Measurements from ENCODE around the gene HYAL2.

HYAL2 gene

GRCh38 chr3:50322386-50323091, at the start of gene HYAL2:
Gene HYAL2, minus strand, starts transcription at chr3:50322745. Its CDS starts 2,256 bp downstream, at chr3:50320489.
- DNase-seq (ENCODE audit: low read depth), result no peak

DNA sequence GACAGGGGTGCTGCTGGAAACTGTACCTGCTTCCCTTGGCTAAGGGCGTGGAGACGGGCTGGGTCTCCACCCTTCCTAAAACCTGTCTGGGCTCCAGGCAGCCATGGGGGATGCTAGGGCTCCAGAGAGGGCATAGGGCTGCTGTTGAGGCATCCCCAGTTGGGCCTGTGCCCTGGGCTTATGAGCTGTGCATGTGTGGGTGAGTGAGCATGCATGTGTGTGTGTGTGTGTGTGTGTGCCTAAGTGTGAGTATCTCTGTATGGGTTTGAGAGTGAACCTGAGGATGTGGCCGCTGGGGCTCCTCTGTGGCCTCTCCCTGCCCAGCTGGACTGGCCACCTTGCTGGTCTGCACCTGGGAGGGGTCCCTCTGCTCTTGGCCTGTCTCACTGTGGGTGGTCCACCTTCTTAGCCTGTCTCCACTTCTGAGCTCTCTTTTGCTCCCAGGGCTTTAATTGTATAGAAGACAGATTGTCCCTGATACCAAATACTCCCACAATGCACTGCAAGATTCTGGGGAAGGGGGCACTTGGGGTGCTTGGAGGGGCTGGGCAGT, 48.7 kb upstream of the HYAL2 start:
- no peak for DNase-seq (ENCODE audit: low read depth)

DNA sequence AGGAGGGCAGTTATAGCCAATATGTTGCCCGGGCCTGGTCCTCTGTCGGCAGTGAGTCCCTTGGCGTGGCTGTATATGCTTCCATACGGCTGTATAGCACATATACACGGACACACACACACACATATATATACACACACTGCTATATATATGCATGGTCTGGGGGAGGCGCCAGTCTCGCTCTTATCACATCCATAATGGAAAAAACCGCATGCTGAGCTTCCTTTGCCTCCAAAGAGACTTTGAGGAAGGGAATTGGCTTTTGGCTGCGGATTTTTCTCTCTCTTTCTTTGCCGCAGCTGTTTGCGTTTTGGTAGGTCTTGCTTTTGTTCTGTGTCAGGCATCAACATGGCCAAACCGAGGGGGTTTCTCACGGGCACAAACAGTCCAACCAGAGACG, 48.0 kb upstream of the HYAL2 start:
- DNase-seq (ENCODE audit: low read depth), result no peak

DNA sequence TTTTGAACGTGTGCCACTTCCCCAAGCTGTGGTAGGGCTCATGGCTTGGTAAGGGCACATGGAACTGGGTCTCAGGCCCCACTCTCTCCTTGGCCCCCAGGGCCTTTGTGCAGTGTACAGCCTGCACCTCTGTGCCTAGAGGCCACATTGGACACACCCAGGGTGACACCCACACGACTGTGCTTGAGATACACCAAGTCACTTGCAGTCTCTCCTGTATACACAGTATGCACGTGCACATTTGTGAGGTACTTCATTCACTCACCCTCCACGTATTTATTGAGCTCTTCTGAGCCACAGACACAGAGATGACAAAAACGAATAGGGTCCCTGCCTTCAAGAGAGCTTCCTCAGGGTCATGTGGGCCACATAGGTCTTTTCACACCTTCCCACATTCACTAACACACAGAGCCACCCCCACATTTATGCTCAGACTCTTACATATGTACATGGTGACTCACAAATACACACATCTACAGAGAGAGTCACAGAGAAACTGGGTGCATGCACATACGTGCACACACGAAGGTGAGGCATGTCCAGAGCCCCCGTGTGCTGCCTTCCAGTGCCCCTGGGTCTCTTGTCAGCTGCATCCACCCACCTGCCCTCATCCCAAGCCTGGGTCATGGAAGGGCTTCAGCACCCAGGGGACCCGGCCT, 46.6 kb upstream of the HYAL2 start:
- no peak for DNase-seq (ENCODE audit: low read depth)

GRCh38 chr3:50365842-50366220, 43.3 kb upstream of the HYAL2 start:
- no peak for DNase-seq (ENCODE audit: low read depth)

- DNase-seq (ENCODE audit: low read depth), result peak; percentile 92
These were observed 42.7 kb upstream of the HYAL2 start for GRCh38 chr3:50365080-50365841.

DNA sequence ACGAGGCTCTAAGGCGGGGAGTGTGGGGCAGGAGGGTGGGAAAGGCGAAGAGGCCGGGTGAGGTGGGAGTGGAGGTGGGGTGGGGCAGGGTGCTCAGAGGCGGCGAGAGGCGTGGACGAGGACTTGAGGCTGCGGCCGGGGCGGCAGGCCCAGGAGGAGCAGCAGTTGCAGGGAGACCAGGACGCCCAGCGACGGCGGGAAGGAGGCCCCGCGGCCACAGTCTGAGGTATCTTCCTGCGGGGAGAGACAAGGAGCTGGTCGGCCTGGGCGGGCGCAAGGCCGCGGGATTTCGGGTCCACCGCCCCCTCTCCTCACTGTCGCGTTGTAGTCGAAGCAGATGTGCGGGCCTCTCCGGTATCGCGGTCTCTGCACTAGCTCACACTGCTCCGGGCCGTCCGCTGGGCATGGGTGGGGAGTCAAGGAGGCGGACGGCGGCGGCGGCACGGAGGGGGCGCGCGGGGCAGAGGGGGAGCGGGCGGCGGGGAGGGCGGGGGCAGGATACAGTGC, 42.1 kb upstream of the HYAL2 start:
- DNase-seq (ENCODE audit: low read depth), result no peak

DNA sequence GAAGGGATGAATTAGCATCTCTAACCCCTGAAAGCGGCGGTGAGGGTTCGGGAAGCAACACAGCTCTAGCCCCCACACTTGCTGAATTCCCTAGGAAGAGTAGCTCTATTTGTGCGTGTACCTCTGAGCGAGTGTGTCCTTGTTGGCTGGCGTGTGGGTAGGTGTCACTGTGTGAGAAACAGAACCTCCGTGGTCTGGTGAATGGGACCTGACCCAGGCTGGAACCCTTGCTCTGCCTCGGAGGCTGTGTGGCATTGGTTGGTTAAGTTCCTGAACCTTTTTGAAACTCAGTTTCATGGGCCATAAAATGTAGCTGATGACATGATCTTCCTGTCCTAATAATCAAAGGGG, 37.2 kb upstream of the HYAL2 start:
- no peak for DNase-seq (ENCODE audit: low read depth)

GRCh38 chr3:50358911-50359759, 36.6 kb upstream of the HYAL2 start, which contains the start of gene TMEM115:
Gene TMEM115, minus strand, starts transcription at chr3:50359521. Its CDS starts 458 bp downstream, at chr3:50359063.
- DNase-seq (ENCODE audit: low read depth), result peak; percentile 95

- no peak for DNase-seq (ENCODE audit: low read depth)
These were observed 35.9 kb upstream of the HYAL2 start for GRCh38 chr3:50358355-50358910.

GRCh38 chr3:50357481-50357880, 34.9 kb upstream of the HYAL2 start:
- DNase-seq (ENCODE audit: low read depth), result no peak

- no peak for DNase-seq (ENCODE audit: low read depth)
These were observed 34.0 kb upstream of the HYAL2 start for GRCh38 chr3:50356553-50356952.

DNA sequence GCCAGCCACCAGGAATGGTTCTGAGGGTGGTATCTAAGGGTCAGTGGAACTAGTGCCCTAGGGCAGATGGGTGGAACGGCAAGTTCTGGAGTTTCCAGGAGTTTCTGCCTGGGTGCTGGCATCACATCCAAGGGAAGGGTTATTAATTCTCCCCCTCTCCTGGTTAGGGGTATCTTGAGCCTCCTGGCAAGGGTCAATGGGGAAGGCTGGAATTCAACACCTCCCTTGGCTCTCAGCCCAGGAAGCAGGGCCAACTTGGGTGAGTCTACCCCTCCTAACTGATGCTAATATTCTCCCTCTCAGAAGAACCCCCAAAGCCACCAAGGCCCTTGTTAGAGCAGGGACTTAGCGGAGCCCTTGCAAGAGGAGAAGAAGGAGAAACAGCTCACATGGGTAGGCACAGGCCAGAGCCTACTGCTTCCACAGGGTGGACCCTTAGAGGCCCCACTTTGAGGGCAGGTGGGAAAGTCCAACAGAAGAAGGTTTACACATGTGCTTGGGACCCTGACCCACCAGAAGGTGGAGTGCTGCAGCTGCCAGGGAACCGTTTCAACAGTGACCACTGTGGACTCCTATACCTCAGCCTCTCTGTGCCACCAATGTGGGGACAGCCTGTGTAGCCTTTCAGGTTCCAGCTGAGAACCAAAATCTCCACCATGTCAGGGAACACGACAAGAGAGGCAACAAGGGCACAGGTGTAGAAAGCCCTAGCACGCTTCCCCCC, 33.4 kb upstream of the HYAL2 start:
- DNase-seq (ENCODE audit: low read depth), result no peak

GRCh38 chr3:50354850-50355249, 32.3 kb upstream of the HYAL2 start:
- no peak for DNase-seq (ENCODE audit: low read depth)

- DNase-seq (ENCODE audit: low read depth), result no peak
These were observed 31.7 kb upstream of the HYAL2 start for GRCh38 chr3:50354186-50354764.

DNA sequence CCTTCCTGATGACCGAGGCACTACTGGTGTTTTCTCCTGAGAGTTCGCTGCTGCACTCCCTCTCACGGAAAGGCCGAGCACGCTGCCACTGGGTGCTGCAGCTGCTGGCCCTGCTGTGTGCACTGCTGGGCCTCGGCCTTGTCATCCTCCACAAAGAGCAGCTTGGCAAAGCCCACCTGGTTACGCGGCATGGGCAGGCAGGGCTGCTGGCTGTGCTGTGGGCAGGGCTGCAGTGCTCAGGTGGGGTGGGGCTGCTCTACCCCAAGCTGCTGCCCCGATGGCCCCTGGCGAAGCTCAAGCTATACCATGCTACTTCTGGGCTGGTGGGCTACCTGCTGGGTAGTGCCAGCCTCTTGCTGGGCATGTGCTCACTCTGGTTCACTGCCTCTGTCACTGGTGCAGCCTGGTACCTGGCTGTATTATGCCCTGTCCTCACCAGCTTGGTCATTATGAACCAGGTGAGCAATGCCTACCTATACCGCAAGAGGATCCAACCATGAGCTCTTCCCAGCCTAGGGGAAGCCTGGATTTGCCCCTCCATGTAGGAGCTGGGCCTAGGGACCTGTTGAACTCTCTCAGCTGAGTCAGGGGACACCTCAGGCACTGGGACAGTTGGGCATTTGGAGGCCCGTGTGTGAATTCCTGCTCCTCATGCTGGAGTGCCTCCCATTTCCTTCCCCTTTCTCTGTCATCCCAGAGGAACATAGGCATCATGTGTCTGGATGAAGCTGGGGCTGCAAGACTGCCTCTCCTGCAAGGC, 30.9 kb upstream of the HYAL2 start:
- no peak for DNase-seq (ENCODE audit: low read depth)

- DNase-seq (ENCODE audit: low read depth), result no peak
These were observed 30.2 kb upstream of the HYAL2 start for GRCh38 chr3:50352781-50353180.

DNA sequence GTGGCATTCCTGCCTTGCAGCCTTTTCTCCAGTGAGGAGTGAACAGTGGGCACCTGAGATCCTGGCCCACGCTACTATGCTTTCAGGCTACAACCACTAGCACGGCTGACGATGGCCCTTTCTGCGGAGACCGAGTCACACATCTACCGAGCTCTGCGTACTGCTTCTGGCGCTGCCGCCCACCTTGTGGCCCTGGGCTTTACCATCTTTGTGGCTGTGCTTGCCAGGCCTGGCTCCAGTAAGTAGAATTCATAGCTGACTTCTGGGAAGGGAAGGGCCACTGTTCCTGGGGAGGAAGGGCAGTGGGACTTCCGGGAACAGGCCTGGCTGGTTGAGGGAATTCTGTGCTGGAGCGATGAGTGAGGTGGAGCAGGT, 28.8 kb upstream of the HYAL2 start:
- DNase-seq (ENCODE audit: low read depth), result no peak

DNA sequence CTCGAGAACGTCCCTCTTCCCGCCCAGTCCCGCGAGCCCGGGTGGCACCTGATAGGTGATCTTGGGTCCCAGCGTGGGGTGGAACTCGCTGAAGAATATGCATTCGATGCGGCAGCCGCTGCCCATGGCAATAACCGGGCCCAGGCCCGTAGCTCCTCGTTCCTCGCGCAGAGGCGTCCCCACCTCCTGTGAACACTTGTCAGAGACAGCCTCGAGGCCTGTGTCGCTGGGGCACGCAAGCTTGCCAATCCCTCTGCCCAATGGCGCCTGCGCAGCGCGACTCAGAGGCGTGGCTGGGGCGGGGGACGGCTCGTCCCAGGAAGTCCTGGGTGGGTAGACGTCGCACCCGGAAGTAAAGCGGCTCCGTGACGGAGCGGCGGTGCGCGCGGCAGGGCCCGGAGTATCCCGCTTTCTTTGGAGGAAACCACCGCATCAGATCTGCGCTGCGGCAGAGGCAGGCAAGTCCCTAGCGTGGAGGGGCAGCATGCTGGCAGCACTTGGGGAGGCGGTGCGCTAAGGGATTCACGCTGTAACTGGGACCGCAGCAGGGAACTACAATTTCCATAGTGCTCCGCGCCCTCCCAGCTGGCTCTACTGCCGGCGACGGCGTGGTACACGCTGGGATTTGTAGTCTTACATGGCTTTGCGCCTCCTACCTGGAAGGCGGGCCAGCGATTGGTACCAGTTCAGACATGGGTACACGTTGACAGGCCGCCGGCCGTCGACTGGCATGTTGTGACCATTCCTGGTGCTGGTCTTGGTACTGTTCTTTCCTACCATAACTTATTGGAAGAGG, 28.2 kb upstream of the HYAL2 start, which contains the start of the genes CYB561D2 and NPRL2:
TSS of gene CYB561D2 (plus strand) at position 336 of the 796 bp plus-strand sequence. CDS start 572 bp downstream, outside the sequence.
TSS of gene NPRL2 (minus strand) at position 249 of the 796 bp plus-strand sequence. CDS start at position 126, 123 bp downstream.
- DNase-seq (ENCODE audit: low read depth), result peak; percentile 99
